Measurements from ENCODE around the gene CHRNA5.
"Not testable (repeated sequence)": the region's sequence is repeated elsewhere in the genome, so short reads cannot be mapped to it uniquely, and the experiment has no call there.

The CHRNA5 gene

DNA sequence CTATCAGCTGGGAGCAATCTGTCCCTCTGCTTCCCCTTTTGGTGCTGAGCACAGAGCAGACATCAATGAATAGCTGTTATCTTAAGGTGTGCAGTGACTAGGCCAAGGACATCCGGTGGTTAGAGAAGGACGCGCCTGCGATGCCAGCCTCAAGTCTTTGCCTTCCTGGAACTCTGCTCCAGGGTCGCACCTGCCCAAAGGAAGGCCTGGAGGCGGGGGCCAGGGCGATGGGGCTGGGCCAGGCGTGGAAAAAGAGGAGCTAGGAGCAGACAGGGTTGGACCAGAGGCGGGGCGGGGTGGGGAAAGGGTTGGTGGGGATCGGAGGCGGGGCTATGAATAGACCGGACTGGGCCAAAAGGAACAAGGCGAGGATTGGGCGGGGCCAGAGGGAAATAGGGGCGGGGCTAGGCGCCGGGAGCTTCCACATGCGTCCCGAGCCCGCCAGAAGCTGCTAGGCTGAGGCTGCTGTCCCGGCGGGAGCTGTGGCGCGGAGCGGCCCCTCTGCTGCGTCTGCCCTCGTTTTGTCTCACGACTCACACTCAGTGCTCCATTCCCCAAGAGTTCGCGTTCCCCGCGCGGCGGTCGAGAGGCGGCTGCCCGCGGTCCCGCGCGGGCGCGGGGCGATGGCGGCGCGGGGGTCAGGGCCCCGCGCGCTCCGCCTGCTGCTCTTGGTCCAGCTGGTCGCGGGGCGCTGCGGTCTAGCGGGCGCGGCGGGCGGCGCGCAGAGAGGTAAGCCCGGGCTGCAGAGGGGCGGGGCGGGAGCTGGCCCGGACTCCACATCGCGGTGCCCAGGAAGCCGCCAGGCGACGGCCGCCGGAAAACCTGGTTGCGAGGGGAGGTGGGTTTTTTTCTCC lies at the start of gene CHRNA5:
CHRNA5 (plus strand) TSS at position 424 of the 854 bp plus-strand sequence; CDS start at position 624, 200 bp downstream.
- peak; percentile 83 for DNase-seq

DNA sequence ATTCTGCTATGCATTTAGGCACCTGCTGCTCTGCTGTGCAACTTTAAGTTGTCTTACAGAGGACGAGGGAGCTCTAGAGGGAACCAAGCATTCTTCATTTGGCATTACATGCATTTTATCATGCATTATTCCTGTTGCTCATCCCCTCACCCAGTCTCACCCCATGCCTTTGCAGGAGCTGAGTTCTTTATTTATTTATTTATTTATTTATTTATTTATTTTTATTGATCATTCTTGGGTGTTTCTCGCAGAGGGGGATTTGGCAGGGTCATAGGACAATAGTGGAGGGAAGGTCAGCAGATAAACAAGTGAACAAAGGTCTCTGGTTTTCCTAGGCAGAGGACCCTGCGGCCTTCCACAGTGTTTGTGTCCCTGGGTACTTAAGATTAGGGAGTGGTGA lies 45.3 kb upstream of the CHRNA5 start:
- not testable (repeated sequence) for DNase-seq

DNA sequence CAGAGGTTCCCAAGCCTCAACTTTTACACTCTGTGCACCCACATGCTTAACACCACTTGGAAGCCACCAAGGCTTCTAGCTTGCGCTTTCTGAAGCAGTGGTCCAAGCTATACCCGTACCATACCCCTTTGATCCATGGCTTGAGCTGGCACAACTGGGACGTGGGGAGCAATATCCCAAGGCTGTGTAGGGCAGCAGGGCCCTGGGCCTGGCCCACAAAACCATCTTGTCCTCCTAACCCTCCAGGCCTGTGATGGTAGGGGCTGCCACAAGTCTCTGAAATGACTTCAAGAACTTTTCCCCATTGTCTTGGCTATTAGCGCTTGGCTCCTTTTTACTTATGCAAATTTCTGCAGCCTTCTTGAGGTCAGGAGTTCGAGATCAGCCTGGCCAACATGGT lies 41.1 kb upstream of the CHRNA5 start:
- DNase-seq = no peak

DNA sequence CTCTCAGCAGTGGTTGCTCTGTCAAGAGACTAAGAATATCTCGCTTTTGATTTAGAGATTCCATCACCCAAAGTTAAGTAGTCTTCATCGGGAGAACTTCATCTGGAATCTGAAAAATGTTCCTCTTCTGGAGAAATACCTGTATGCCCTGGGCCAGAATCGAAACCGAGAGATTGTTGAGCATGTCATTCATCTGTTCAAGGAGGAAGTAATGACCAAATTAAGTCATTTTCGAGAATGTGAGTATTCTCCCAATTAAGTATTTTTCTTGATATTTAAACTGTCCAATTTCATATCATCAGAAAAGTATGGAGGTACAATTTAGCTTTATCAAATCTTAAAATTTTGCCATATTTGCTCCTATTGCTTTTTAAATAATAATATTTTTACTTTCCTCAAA lies 38.0 kb upstream of the CHRNA5 start:
- DNase-seq = no peak

DNA sequence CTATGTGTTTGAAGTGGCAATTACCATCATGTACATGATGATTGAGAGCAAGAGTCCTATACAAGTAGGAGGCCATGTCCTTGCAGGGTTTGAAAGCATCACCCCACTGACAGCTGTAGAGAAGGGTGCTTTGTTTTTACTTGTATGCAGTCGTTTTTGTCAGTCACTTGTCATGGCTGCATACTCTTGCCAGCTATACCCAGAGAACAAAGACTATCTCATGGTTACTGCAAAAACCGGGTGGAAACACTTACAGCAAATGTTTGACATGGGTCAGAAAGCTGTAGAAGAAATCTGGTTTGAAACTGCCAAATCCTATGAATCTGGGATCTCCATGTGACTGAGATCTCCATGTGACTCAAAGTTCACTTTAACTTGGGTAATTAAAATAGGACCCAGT lies 32.0 kb upstream of the CHRNA5 start:
- DNase-seq = no peak

DNA sequence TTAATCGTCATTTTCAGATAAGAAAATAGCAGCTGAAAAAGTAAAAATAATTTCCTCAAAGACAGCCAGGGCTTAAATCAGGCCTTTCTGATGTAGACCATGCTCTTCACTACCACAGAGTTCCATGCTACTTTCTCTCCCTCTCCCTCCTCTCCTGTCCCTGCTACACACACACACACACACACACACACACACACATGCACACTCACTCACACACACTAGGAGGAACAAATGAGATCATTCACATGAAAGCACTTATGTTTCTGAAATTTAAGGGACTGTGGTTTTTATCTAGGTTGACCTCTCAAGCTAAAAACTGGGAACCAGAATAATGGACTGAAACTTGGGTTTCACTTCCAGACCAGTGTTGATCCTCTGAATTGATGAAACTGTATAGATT lies 29.2 kb upstream of the CHRNA5 start:
- peak; percentile 70 for DNase-seq

DNA sequence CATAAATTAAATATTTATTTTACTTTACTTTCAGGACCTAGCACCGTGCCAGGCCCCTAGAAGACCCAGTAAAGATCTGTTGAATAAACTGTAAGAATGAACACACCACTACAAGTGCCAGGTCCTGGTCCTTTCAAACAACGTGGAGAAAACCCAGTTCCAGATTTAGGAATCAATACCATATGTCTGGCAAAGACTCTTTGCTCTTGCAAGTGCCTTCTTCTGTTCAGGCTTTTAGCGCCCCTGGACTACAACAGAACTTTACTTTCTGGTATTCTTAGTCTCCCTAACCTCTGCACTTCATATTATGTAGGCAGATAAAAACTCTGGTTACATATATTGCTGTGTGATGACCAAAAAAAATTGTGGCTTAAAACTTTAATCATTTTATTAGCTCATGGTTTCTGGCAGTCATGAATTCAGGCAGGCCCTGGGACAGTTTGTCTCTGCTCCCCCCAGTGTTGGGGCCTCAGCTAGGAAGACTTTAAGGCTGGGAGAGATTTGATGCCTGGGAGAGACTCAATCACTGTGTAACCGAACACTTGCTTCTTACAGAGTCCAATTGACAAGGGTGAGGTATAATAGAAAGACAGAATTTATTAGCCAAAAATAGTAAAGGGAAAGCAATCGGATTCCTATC lies 27.9 kb upstream of the CHRNA5 start:
- DNase-seq = no peak

DNA sequence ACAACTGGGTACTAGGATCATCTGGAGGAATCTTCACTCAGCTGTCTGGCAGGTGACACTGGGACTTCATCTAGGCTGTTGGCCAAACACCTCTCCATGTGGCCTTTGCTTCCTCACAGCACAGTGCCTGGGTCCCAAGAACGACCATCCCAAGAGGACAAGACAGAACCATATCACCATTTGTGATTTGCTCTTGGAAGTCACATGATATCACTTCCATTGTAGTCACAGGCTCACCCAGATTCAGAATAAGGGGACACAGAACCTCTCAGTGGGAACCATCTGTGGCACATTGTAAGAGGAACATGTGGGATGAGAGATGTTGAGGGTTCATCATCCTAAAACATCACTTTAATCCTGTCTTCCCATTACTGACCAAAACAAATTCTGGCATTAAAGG lies 27.0 kb upstream of the CHRNA5 start:
- no peak for DNase-seq

DNA sequence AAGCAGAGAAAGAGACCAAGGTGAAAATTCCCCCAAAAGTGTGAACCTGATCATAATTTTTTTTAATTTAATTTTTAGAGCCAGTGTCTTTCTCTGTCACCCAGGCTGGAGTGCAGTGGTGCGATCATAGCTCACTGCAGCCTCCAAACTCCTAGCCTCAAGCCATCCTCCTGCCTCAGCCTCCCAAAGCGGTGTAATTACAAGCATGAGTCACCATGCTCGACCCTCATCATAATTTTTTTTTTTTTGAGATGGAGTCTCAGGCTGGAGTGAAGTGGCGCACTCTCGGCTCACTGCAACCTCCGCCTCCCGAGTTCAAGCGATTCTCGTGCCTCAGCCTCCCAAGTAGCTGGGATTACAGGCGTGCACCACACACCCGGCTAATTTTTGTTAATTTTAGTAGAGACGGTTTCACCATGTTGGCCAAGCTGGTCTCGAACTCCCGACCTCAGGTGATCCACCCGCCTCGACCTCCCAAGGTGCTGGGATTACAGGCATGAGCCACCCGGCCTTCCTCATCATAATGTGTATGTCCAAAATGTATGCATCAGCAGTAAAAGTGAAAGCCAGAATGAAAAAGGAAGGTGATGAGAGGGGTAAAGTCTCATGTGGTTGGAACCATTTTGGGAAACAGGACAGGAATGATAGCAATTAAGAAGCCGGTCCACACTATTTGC lies 25.7 kb upstream of the CHRNA5 start:
- not testable (repeated sequence) for DNase-seq

DNA sequence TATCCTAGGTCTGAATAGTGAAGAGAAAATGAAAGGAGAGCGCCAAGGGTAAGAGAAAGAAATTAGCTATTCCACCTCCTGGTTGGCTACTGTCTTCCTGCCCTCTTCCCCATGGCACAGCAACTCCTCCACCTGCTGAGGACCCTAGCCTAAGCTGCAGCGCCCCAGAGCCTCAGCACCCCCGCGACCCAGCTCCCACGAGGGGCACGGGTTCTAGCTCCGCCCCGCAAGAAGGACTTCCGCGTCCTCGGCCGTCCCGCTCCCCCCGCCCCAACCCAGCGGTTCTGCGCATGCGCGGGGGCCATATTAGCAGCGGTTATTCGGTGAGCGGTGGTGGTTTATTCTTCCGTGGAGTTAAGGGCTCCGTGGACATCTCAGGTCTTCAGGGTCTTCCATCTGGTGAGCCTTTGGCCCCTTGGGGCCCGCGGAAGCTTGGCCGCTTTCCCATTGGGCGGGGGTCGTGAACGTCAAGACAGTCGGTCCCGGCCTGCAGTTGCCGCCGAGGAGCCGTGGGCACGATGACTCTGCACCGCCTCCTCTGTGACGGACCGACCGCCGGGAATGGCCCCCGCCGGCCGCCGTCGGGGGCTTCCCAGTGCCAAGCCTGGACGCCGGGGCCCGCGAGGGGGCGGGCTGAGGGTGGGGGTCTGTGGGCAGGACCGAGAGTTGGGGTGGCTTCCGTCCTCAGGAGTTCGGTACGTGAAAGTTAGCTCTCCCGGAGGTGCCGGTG lies 25.0 kb upstream of the CHRNA5 start, which contains the start of gene PSMA4:
PSMA4 (plus strand) TSS at position 304 of the 730 bp plus-strand sequence. CDS start 1,484 bp downstream, outside the sequence.
- DNase-seq = peak; percentile 94

DNA sequence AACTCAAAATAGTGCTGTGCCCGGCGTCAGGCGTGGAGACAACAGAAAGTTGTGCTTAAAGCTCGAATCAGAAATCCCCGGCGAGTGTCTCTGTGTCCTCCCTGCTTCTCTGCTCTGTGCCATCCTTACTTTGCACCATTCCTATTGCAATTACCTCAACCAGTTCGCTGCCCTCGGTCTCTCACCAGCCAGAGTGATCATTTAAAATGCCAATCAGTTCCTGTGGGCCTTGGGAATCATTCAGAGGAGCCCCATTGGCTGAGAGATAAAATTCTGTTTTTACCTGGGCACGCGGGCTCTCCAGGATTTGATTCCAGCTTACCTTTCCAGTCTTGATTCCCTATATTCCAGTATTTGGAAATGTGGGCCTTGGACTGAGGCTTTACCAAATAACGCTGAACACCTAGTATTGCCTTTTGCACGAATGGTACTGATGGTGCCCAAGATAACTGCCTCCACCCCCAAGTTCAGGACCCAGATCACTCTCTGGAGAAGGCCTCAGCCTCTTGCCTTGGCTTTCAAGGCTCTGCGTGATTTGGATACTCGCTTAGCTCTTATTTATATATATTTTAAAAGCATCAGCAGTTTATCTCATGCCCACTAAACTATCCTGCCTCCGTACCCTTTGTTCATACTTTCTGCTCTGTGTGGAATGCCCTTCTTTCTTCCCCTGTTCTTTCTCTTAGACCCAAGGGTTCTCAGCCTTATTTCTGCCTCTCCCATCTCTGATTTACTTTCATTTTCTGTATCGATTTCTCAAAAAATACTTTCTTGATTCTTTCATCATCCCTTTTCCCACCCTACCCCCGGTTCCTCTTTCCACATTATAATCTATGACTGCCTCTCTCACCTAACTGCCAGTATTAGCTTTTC lies 24.2 kb upstream of the CHRNA5 start:
- peak; percentile 89 for DNase-seq

DNA sequence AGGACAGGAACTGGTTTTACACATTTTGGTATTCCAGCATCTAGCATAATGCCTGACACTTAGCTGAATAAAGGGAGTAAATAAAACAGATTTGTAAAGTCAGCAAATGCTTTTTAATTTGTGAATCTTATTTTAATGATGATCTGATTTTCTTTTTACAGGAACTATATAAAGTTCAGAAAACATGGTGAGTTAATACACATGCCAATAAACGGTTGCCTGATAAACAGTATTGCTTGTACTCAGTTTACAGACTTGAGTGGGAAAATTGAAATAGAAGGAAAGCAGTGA lies 23.6 kb upstream of the CHRNA5 start:
- no peak for DNase-seq

DNA sequence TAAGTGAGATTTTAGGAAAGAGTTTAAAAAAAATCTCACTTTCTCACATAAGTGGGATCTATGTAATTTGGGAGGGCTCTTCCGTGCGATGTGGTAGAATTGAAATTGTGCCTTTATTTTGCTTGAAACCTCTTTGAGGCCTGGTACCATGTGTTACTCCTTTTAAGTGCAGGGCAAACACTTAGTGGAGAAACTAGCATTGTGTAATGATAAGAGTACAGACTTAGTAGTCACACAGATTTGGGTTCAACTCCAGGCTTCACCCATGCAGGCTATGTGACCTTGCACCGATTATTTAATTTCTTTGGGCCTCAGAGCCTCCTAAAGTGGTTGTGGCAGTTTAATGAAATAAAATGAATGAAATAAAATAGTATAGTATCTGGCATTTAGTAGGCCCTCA lies 22.7 kb upstream of the CHRNA5 start:
- DNase-seq = no peak

DNA sequence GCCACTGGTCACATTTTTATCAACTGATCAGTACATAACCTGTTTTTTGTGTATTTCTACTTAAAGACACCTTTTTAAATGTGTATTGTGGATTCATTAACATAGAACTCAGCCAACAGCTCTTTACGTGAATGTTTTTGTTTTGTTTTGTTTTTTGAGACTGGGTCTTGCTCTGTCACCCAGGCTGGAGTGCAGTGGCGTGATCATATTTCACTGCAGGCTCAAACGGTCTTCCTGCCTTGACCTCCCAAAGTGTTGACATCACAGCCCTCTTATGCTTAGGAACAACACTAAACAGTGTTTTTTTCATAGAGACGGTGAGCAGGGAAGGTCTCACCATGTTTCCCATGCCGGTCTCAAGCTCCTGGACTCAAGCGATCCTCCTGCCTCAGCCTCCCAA lies 15.1 kb upstream of the CHRNA5 start:
- DNase-seq = no peak

DNA sequence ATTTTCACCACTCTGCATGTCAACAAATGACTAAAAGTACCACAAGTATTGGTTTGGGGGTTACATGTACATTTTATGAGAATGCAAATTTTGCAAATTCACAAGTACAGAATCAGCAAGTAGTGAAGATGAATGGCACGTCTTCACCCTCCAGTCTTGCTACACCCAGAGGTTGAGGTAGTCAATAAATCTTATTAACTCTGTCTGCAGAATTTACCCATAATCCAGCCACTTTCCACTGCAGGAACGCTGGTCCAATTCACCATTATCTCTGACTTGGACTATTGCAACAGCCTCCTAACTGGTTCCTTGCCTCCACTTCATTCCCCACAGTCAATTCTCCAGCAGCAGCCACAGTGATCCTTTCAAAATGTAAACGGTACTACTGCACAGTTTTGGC lies 14.5 kb upstream of the CHRNA5 start:
- DNase-seq = no peak

DNA sequence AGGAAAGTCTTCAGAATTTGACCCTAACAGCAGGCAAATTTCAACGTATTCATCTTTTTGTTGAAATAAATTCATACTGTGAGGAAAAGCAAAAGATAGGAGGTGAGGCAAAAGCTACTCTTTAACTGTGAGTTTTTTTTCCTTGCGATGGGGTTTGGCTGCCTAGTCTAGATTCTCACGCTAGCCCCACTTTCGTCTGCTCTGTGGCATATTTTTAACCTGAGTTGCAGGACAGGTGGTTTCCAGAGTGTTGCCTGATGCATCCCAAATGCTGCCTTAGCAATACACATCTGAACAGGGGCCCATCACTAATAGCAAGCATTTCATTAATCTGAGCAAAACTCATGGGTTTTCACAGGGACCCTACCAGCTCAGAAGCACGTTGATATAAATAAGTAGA lies 13.4 kb upstream of the CHRNA5 start:
- no peak for DNase-seq

DNA sequence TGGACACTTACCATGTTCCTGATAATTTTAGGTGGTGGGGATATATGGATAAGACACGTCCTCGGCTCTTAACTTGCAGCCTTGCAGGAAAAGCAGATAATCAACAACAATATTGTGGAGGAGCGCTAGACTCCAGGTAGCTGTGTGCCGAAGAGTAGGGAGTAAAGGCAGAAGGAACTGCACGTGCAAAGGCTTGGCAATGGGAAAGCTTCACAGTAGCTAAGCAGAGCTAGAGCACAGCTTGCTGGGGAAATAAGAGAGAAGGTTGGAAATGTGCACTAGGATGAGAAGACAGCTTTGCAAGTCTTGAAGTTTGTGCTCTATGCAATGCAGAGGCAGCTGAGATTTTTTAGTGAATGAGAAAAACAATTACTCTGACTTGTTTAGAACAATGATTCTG lies 12.7 kb upstream of the CHRNA5 start:
- DNase-seq = no peak

DNA sequence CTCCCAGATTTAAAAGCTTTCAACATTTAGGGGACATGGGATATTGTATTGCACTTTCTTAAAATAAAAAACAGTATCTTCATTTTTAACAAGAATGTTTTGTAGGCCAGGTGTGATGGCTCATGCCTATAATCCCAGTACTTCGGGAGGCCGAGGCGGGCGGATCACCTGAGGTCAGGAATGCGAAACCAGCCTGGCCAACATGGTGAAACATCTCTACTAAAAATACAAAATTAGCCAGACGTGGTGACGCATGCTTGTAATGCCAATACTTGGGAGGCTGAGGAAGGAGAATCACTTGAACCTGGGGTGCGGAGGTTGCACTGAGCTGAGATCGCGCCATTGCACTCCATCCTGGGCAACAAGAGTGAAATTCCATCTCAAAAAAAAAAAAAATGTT lies 5.1 kb upstream of the CHRNA5 start:
- DNase-seq = not testable (repeated sequence)

DNA sequence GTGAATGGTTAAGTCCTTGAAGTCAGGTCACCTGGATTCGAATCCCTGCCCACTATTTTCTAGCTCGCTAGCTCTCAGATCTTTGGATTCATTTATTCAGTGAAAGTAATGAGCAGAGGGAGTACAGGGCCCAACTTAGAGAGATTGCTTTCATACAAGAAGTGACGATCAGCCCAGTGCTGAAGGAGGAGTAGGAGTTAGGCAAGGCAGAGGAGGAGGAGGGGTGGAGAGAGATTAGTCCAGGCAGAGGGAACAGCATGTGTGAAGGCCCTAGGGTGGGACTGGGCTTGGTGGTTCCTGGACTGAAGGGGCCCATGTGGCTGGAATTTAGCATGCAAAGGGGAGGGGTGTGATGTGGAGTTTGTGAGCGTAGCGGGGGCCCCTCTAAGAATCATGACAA lies 3.8 kb upstream of the CHRNA5 start:
- no peak for DNase-seq

DNA sequence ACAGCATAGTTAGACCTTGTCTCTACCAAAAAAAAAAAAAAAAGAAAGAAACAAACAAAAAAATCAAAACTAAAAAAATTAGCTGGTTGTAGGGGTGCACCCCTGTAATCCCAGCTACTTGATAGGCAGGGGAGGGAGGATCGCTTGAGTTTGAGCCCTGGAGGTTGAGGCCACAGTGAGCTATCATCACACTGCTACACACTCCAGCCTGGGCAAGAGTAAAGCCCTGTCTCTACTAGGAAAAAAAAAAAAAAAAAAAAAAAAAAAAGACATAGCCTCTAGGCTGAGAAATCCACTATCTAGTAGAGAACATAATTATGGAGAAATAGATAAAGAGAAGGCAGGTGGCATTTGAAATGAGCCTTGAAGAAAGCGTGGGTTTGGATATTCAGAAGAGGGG lies 2.2 kb upstream of the CHRNA5 start:
- DNase-seq = no peak

DNA sequence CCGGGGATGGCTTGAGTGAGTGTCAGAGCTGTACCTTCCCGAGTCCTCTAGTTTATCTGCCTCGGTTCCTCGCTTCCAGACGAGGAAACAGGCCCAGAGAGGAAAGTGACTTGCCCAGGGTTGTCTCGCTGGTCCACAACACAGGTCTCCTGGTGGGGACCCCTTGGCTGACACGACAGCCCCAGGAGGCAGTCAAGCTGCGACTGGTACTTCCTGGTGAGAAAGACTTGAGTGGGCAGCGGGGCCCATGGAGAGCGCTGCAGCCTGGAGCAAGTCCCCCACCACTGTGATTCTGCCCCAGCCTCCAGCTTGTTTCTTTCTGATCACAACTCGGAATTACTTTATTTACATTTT lies 600 bp upstream of the CHRNA5 start:
- no peak for DNase-seq

Data from OCI-M1 (cell line).